Measurements from ENCODE around the gene TTF1. TPM values are rescaled to one million over a fixed set of nuclear protein-coding genes. Genes with fewer than 3 reads are reported as not detected.

Gene TTF1
- total RNA-seq (2021) (18.3 to 23.8 TPM (median 20.5 TPM) in 3 replicates), Bru-seq, nascent RNA (percentile 84 among the genes with signal in this experiment)
- long read RNA-seq, experiment 1, transcript TTF1-201 (11 exons, 3,052 nt): major isoform, 69 of 116 reads
- long read RNA-seq, experiment 1, partial matches to known transcripts: 31 of 116 reads
- long read RNA-seq, experiment 1, other reads (novel, unspliced or antisense): 15 of 116 reads
- long read RNA-seq, experiment 2, transcript TTF1-201 (11 exons, 3,052 nt): major isoform, 7 of 30 reads
- long read RNA-seq, experiment 2, partial matches to known transcripts: 8 of 30 reads
- long read RNA-seq, experiment 2, other reads (novel, unspliced or antisense): 14 of 30 reads
- long read RNA-seq, experiment 3, transcript TTF1-203 (10 exons, 1,780 nt): major isoform, 6 of 58 reads
- long read RNA-seq, experiment 3, transcript TTF1-201 (11 exons, 3,052 nt): major isoform, 6 of 58 reads
- long read RNA-seq, experiment 3, partial matches to known transcripts: 41 of 58 reads
- long read RNA-seq, experiment 3, other reads (novel, unspliced or antisense): 5 of 58 reads

- ATAC-seq (peak; percentile 62), DNase-seq (ENCODE audit: low spot score) (peak; percentile 90)
- ChIA-PET POLR2A (no interaction called here), CTCF (no interaction called here)
- peak within 1 kb of the TSS; percentile 87 for H3K4me3 Mint-ChIP-seq
- peak within 1 kb of the TSS; percentile 67; the same call in 1 of the 2 replicates for H3K27ac Mint-ChIP-seq
- H3K9me3 Mint-ChIP-seq: no peaks in the 10 kb centered on the region
- H3K4me1 Mint-ChIP-seq: peaks cover 27% of the 10 kb centered on the region
- TF ChIP-seq FOXK1 (CRISPR knock-in tag; IDR thresholded peaks at IDR 0.05): peak; percentile 77
- peak; percentile 38; the same call in 1 of the 2 replicates for TF ChIP-seq NR2C2 (CRISPR knock-in tag; IDR thresholded peaks at IDR 0.05)
- peak; percentile 72; the same call in 1 of the 2 replicates for TF ChIP-seq ETV6 (CRISPR knock-in tag; IDR thresholded peaks at IDR 0.05)
- TF ChIP-seq CREM (CRISPR knock-in tag; IDR thresholded peaks at IDR 0.05): 0 out of 2 replicates have a peak, but pooled peaks have one; percentile 55
- no peak for TF ChIP-seq ESRRA (CRISPR knock-in tag; IDR thresholded peaks at IDR 0.05; ENCODE audit: borderline replicate concordance)
- peak; percentile 29; the same call in 1 of the 2 replicates for TF ChIP-seq E2F5 (CRISPR knock-in tag; IDR thresholded peaks at IDR 0.05)
- peaks cover 10% of the 10 kb centered on the region for H3K36me3 Mint-ChIP-seq
- H3K27me3 Mint-ChIP-seq (ENCODE audit: low read depth): peaks cover 27% of the 10 kb centered on the region
These were observed at the start of gene TTF1 for GRCh38 chr9:132406554-132407122. Gene TTF1, minus strand, starts transcription at chr9:132406840. Its CDS starts 4,019 bp downstream, at chr9:132402821.

- no peak for DNase-seq (ENCODE audit: low spot score)
- ATAC-seq: no peak
- ChIA-PET CTCF (interaction anchor here (1.4 kb wide), 1 partner anchor 42 kb away, joined by 5 read pairs; no protein-coding TSS in a partner anchor), POLR2A (interaction anchor here (0.5 to 0.7 kb wide), 2 partner anchors 9 to 42 kb away, joined by 3 to 6 read pairs; no protein-coding TSS in a partner anchor)
- Mint-ChIP-seq H3K9me3 (no peaks in the 10 kb centered on the region), H3K27ac (no peak overlapping the region), H3K36me3 (no peaks in the 10 kb centered on the region), H3K4me1 (no peaks in the 10 kb centered on the region), H3K4me3 (no peak overlapping the region), H3K27me3 (ENCODE audit: low read depth) (no peaks in the 10 kb centered on the region; the same call in 1 of the 2 replicates)
- no peak for TF ChIP-seq RORB (CRISPR knock-in tag; IDR thresholded peaks at IDR 0.05)
- TF ChIP-seq ZNF416 (CRISPR knock-in tag; IDR thresholded peaks at IDR 0.05): no peak
- no peak for TF ChIP-seq JUN (CRISPR knock-in tag; IDR thresholded peaks at IDR 0.05)
These were observed 49.6 kb upstream of the TTF1 start for GRCh38 chr9:132456241-132456640.

GRCh38 chr9:132451276-132451675 is 44.6 kb upstream of the TTF1 start:
- Mint-ChIP-seq H3K4me1 (peaks cover 6% of the 10 kb centered on the region; the same call in 1 of the 2 replicates), H3K9me3 (no peaks in the 10 kb centered on the region), H3K27ac (peak overlapping the region; percentile 49; the same call in 1 of the 2 replicates), H3K27me3 (ENCODE audit: low read depth) (no peaks in the 10 kb centered on the region; the same call in 1 of the 2 replicates), H3K4me3 (no peak overlapping the region), H3K36me3 (no peaks in the 10 kb centered on the region)
- ATAC-seq (no peak), DNase-seq (ENCODE audit: low spot score) (no peak)
- CTCF ChIA-PET: interaction anchor here (0.6 kb wide), 1 partner anchor 1116 kb away, joined by 3 read pairs; no protein-coding TSS in a partner anchor
- TF ChIP-seq SP1 (CRISPR knock-in tag; conservative IDR thresholded peaks at IDR 0.05) (no peak), SMAD4 (CRISPR knock-in tag; IDR thresholded peaks at IDR 0.05) (no peak), ZMAT4 (CRISPR knock-in tag; IDR thresholded peaks at IDR 0.05) (no peak)
- POLR2A ChIA-PET: no interaction called here

- CTCF ChIA-PET: interaction anchor here (0.8 to 1.8 kb wide), 12 partner anchors 10 to 125 kb away, joined by 3 to 8 read pairs (median 3); no protein-coding TSS in a partner anchor
- no peak overlapping the region for H3K27ac Mint-ChIP-seq
- TF ChIP-seq ATF2 (CRISPR knock-in tag; IDR thresholded peaks at IDR 0.05; ENCODE audit: borderline replicate concordance, low read depth) (no peak), MAX (CRISPR knock-in tag; IDR thresholded peaks at IDR 0.05) (no peak), ZNF423 (CRISPR knock-in tag; IDR thresholded peaks at IDR 0.05) (no peak), NFE2L1 (CRISPR knock-in tag; IDR thresholded peaks at IDR 0.05) (no peak), SMAD4 (CRISPR knock-in tag; IDR thresholded peaks at IDR 0.05) (no peak), GTF2I (CRISPR knock-in tag; conservative IDR thresholded peaks at IDR 0.05) (no peak), GRHL2 (CRISPR knock-in tag; IDR thresholded peaks at IDR 0.05; ENCODE audit: insufficient replicate concordance, severe bottlenecking) (no peak), FOXK1 (CRISPR knock-in tag; IDR thresholded peaks at IDR 0.05) (no peak), AR (CRISPR knock-in tag; IDR thresholded peaks at IDR 0.05) (no peak), ZNF232 (CRISPR knock-in tag; IDR thresholded peaks at IDR 0.05) (no peak)
These were observed 41.3 kb upstream of the TTF1 start for GRCh38 chr9:132447902-132448301.

More at GRCh38 chr9:132447902-132448301, 41.3 kb upstream of the TTF1 start:
- DNase-seq (ENCODE audit: low spot score): no peak
- Mint-ChIP-seq H3K4me3 (no peak overlapping the region), H3K36me3 (no peaks in the 10 kb centered on the region), H3K27me3 (ENCODE audit: low read depth) (no peaks in the 10 kb centered on the region), H3K9me3 (peaks cover 5% of the 10 kb centered on the region; the same call in 1 of the 2 replicates), H3K4me1 (peaks cover 6% of the 10 kb centered on the region; the same call in 1 of the 2 replicates)
- no peak for ATAC-seq
- POLR2A ChIA-PET: no interaction called here

Data from WTC11 (cell line).